Measurements from ENCODE around the gene ADSS1.

The ADSS1 gene

GRCh38 chr14:104697892-104698583 is 26.0 kb upstream of the ADSS1 start:
- H3K4me3 ChIP-seq (ENCODE audit: low read depth, low read length) = no peak overlapping the region
- no peak for TF ChIP-seq CTCF (conservative IDR thresholded peaks at IDR 0.05; ENCODE audit: low read depth, low read length)
- DNase-seq (ENCODE audit: low read depth) = peak; percentile 47

- no peak overlapping the region for H3K4me3 ChIP-seq (ENCODE audit: low read depth, low read length)
- DNase-seq (ENCODE audit: low read depth) = no peak
- TF ChIP-seq CTCF (conservative IDR thresholded peaks at IDR 0.05; ENCODE audit: low read depth, low read length) = no peak
These were observed 25.2 kb upstream of the ADSS1 start for GRCh38 chr14:104698688-104699425.

GRCh38 chr14:104699426-104699748 is 24.6 kb upstream of the ADSS1 start:
- no peak for TF ChIP-seq CTCF (conservative IDR thresholded peaks at IDR 0.05; ENCODE audit: low read depth, low read length)
- no peak overlapping the region for H3K4me3 ChIP-seq (ENCODE audit: low read depth, low read length)
- DNase-seq (ENCODE audit: low read depth) = no peak

GRCh38 chr14:104700225-104700651 is 23.8 kb upstream of the ADSS1 start:
- no peak for TF ChIP-seq CTCF (conservative IDR thresholded peaks at IDR 0.05; ENCODE audit: low read depth, low read length)
- no peak overlapping the region for H3K4me3 ChIP-seq (ENCODE audit: low read depth, low read length)
- no peak for DNase-seq (ENCODE audit: low read depth)

GRCh38 chr14:104700747-104701217 is 23.2 kb upstream of the ADSS1 start:
- no peak for DNase-seq (ENCODE audit: low read depth)
- no peak for TF ChIP-seq CTCF (conservative IDR thresholded peaks at IDR 0.05; ENCODE audit: low read depth, low read length)
- no peak overlapping the region for H3K4me3 ChIP-seq (ENCODE audit: low read depth, low read length)

- DNase-seq (ENCODE audit: low read depth) = no peak
- no peak overlapping the region for H3K4me3 ChIP-seq (ENCODE audit: low read depth, low read length)
- TF ChIP-seq CTCF (conservative IDR thresholded peaks at IDR 0.05; ENCODE audit: low read depth, low read length) = no peak
These were observed 22.5 kb upstream of the ADSS1 start for GRCh38 chr14:104701383-104702076.
